ENCODE results near the gene GAS7.

GAS7 gene

GRCh38 chr17:10050597-10051101, 147.8 kb downstream of the GAS7 start:
- no peak for DNase-seq (ENCODE audit: low spot score)

DNA sequence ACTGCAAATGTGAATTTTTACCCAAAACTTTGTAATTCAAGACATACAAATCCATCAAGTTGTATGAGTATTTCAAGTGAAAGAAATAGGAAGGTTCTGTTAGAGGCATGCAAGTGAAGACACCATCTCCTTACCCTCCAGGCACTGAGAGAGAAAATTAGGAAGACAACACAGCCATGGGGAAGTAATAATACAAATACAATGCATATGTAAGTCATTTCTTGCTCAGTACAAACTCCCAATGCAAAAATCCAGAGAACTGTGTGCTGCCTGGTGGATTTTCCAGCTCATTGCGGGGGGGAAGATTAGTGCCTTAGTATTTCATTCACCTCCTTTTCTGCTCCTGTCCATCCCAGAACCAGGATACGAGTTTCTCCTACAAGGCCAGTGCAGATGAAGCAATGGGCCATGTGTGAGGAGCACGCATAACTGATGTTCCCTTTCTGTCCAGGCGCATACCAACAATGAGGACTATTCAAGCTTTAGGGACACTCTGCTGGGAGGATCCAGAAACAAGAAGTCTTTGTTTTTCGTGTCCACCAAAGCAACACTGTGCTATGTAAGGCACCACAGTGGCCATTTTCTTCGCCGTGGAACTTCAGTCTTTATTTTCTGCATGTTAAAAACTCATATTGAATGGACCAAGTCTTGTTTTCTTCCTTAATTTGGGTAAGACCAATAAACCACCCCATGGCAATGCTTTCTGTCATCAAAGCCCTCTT, 149.6 kb downstream of the GAS7 start:
- no peak for DNase-seq (ENCODE audit: low spot score)

- no peak for DNase-seq (ENCODE audit: low spot score)
These were observed 151.3 kb downstream of the GAS7 start for GRCh38 chr17:10046786-10047785.

DNA sequence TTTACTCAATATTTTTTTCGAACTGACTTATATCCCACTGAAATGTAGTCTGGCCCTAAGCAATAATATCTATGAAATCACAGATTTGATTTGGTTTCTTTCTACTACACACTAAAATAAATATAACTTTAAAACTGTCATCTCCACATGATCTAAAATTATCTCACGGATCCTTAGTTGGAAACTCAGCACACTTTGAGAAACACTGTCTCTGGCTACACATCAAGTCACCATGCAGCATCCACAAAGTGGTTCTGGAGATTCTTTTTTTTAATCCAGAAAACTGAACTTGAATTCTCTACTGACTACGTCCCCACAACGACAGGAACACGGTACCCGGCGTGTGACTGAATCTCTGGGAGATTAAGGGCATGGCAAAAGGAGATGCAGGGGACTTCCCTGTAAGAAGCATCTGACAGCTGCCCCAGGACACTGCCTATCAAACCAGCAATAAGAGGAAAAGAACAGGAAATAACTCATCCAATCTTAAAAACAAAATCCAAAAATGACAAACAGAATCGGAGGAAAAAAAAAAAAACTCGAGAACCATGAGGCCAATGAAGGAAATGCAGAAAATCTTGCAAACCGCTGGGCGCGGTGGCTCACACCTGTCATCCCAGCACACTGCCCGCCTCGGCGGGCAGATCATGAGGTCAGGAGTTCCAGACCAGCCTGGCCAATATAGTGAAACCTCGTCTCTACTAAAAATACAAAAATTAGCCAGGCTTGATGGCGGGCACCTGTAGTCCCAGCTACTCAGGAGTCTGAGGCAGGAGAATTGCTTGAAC, 152.3 kb downstream of the GAS7 start:
- no peak for DNase-seq (ENCODE audit: low spot score)

DNA sequence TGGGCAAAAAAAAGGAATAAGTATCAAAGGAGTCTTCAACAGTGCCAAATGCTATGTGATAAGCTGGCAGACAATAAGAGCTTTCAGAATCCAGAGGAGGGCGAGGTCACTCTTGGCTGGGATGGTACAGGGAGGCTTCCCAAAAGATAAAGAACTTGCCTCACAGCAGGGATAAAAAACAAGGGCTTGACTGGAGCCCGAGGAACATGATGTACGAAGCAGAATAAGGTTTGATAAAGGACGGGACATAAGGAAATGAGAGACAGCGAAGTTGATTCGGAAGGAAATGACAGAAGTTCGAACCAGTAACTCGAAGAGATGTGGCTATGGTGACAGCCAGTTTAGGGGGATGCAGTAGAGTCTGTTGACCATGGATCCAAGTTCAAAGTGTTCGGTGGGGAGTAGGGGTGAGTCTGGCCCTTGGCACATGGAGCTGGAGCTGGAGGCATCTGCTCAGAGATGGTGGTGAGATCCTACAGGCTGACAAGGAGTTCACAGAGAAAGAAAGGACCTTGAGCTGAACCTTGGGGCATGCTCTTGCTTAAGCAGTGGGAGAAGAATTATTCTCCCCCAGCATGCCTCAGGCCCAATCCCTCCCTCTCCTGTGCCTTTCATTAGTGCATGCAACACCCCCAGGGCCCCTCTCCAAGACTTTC, 155.7 kb downstream of the GAS7 start:
- DNase-seq (ENCODE audit: low spot score), result no peak

DNA sequence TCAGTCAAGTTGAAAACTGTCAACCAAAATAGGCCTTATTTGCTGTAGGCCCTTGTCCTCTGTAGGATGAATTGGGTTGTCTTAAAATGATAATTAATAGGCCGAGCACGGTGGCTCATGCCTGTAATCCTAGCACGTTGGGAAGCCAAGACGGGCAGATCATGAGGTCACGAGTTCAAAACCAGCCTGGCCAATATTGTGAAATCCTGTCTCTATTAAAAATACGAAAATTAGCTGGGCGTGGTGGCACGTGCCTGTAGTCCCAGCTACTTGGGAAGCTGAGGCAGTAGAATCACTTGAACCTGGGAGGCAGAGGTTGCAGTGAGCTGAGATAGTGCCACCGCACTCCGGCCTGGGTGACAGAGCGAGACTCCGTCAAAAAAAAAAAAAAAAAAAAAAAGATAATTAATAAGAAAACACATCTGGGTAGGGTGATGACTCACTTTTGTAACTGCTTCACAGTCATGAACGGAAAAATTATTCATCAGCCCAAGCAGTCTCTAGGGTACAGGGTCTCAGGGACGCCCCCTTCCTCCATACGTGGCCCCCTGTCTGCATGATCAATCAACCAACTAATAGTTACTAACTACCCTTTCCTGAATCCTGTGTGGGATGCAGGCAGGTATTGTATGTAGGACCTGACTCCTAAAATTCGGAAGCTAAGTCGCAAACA, 156.4 kb downstream of the GAS7 start:
- DNase-seq (ENCODE audit: low spot score), result no peak

GRCh38 chr17:10041287-10041612, 157.2 kb downstream of the GAS7 start:
- DNase-seq (ENCODE audit: low spot score), result no peak

GRCh38 chr17:10036511-10037061, 161.8 kb downstream of the GAS7 start:
- no peak for DNase-seq (ENCODE audit: low spot score)

DNA sequence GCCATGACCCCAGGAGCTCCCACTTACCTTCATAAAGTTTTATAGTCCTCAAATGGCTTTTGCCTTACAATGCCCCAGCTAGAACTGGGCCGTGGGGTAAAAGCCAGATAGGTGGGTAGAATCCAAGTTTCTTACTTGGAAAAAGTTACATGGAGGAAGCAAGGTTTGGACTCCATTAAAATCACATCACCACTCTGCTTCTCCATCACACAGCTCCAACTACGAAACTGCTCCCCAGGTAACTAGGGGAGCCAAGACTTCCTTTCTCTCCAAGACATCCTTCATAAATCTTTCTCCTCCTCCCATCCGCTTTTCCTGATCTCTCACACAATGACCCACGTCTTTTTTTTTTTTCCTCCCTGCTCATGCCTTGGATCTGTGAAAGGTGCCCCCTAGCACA, 162.5 kb downstream of the GAS7 start:
- no peak for DNase-seq (ENCODE audit: low spot score)

DNA sequence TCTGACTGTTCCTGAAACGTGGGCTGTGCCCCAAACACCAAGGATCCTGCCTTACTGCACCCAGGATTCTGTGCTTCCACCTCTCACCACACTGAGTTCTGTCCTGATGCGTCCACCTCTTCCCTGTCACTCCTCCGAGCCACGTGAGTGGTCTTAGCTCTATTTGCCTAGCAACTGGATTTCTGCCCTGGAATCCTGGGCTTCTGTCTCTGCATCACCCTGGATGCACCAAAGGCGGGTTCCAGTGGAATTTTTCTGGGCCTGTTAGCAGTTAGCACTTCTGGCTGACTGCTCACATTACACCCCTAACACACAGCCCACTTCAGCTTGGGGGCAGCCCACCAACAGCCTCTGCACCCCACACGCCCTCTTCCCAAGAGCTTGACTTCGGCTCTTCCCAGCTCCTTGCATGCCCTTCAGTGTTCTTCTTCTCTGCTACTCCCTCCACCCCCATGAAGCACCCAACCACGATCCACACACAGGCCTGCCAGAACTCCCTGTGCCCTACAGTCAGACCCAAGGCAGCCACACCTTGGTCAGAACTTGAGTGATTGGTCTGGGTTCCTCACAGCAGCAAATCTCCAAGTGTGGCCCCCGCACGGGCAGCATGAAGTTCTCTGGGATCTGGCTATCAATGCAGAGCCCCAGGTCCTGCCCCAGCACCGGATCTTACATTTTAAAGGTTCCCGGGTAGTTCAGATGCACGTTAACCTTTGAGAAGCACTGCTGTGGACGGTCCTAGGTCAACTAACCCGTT, 163.5 kb downstream of the GAS7 start:
- no peak for DNase-seq (ENCODE audit: low spot score)

DNA sequence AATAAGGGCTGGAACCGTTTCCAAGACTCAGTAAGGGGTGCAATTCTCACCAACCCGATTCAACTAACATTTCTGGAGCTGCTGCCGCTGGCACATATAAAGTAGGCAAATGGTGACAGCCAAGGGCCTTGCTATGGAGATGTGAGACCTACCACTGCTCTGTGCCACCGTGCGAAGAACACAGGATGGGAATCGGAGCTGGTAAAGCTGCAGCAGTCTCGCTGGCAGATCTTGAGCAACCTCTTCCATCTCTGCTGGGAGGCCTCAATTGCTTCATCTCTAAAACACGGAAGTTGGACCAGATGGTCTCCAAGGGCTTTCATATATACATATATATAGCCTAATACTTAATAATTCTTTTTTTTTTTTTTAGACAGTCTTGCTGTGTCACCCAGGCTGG, 164.4 kb downstream of the GAS7 start:
- DNase-seq (ENCODE audit: low spot score), result no peak

GRCh38 chr17:10033449-10033848, 165.0 kb downstream of the GAS7 start:
- DNase-seq (ENCODE audit: low spot score), result no peak

DNA sequence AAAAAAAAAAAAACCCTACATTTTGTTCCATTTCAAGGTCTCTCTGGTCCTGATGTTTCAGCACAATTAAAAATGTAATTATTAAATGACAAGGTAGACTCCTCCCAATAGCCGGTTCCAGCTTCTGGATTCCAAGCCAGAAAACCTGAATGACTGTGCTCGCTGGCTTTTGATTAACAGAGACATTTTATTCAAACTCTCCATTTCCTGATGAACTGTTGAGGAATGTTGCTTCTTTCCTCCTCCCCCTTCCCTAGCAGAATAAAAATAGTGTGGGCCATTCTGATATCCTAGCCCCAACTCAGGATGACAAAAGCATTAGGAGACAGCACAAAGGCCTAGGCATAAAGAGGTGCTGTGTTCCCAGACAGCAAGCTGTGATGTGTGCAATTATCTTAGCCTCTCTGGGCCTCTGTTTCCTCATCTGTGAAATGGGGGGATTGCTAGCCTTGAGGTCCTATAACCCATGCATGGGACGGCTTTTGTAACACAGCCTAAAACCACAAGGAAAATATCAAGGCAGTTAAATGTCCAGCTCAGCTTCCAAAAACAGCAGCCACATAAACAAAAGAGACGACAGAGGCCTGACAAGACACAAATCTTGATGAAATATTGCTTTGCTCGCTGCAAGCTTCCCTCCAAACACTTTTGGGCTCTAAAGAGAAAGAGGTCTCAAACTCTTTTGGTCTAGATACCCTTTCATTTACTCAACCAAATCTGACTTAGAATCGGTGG, 166.1 kb downstream of the GAS7 start:
- no peak for DNase-seq (ENCODE audit: low spot score)

GRCh38 chr17:10031606-10032005, 166.8 kb downstream of the GAS7 start:
- DNase-seq (ENCODE audit: low spot score), result no peak

DNA sequence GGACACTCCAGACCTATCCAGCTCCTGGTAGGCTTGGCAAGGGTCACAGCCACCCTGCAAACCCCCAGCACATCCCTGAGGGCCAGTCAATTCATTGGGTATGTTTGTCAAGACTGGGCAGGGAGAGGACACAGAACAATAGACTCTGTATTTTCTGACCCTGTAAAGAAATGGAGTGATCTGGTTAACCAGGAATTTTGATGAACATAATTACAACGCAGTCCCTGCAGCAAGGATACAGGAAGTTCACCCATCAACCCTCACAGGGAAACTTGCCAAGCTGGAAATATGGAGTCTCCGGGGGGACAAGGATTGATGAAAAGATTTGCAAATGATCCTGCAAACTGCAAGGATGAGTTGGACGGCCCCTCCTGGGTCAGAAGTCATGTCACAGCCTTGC, 167.3 kb downstream of the GAS7 start:
- no peak for DNase-seq (ENCODE audit: low spot score)

- DNase-seq (ENCODE audit: low spot score), result no peak
These were observed 169.3 kb downstream of the GAS7 start for GRCh38 chr17:10029129-10029528.

GRCh38 chr17:10025976-10026901, 172.2 kb downstream of the GAS7 start:
- no peak for DNase-seq (ENCODE audit: low spot score)

- no peak for DNase-seq (ENCODE audit: low spot score)
These were observed 173.2 kb downstream of the GAS7 start for GRCh38 chr17:10025224-10025623.

Data from AG08396 (cell line).